ENCODE results near the gene TRIB2. TPM values are rescaled to one million over a fixed set of nuclear protein-coding genes. Genes with fewer than 3 reads are reported as not detected.
A peak's percentile ranks its signal among the peaks of the same experiment; 100 is the strongest.

The TRIB2 gene
- total RNA-seq, 1 donor from 2014 or later = 141 TPM

GRCh38 chr2:12750166-12750905 lies 33.6 kb downstream of the TRIB2 start:
- DNase-seq = no peak

- peak; percentile 23 for DNase-seq
Observed at GRCh38 chr2:12754643-12755042, 37.9 kb downstream of the TRIB2 start.

DNA sequence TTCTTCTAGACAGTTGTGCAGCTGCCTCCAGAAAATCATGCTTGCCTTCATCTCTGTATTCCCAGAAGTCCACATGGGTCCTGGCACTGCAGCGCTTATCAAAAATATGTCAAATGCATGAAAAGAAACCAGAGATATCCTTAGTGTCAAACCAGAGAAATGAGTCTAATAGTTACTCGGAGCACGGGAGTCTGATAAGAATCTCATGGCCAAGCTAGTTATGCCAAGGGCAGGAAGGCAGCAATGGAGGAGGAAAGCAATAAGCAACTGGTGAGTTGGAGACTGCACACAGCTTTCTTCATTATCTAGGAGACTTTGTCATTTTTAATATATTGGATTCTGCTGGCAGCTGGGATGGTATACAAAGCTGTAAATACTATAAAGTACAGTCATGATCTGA lies 38.6 kb downstream of the TRIB2 start:
- DNase-seq = no peak

DNA sequence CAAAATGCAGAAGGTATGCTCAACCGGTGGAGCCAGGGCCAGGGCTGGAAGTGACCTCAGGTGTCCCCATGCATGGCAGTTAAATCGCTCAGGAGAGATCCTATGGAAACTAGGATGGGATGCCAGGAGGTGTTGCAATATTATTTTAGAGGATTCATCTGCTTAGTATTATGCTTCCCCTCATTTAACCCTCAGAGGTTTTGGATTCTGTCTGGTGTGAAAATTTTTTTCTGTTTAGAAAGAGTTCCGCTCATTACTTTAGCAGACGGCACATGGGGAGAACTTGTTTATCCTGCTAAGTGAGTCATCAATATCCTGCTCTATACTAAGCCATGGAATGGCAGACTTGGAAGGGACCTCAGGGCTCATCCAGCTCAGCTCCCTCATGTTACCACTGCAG lies 42.5 kb downstream of the TRIB2 start:
- peak; percentile 81 for DNase-seq

DNA sequence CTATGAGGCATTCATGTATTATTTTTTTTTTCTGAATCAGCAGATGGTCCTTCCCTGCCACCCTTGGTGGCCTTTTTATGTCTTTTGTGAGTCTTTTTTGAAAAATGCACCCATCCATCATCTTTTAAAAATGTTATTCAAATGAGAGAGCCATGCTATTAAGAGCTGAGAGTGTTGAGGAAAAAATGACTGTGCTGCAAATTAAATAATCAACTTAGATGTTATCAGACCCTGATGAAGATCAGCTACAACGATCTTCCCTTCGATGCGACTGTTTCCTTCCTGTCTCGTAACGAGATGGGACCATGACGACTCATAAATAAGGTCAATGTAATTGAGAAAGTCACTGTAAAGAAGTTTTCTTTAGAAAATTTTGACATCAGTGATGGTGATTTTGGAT lies 44.4 kb downstream of the TRIB2 start:
- no peak for DNase-seq

- DNase-seq = no peak
Observed at GRCh38 chr2:12762337-12762736, 45.6 kb downstream of the TRIB2 start.

DNA sequence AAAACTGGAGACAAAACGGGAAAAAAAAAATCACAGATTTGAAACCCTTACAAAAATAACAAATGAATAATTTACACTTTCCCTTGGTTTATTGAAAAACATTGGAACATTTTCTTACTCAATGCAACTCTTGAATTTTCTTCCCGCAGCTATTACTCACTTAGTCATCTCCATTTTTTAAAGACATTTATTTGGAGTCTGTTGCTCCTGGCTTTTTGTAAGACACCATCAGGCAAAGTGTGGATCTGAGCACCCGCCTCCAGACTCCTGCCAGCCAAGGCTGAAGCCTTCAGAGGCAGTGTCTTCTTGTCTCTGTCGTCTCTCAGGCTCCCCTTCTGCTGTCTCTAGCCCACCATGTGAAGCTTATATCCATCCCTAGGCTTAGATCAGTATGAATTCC lies 46.2 kb downstream of the TRIB2 start:
- DNase-seq = no peak

GRCh38 chr2:12763486-12763885 lies 46.8 kb downstream of the TRIB2 start:
- peak; percentile 10 for DNase-seq

- peak; percentile 93 for DNase-seq
Observed at GRCh38 chr2:12764075-12764730, 47.5 kb downstream of the TRIB2 start.

GRCh38 chr2:12764849-12765605 lies 48.3 kb downstream of the TRIB2 start:
- no peak for DNase-seq

DNA sequence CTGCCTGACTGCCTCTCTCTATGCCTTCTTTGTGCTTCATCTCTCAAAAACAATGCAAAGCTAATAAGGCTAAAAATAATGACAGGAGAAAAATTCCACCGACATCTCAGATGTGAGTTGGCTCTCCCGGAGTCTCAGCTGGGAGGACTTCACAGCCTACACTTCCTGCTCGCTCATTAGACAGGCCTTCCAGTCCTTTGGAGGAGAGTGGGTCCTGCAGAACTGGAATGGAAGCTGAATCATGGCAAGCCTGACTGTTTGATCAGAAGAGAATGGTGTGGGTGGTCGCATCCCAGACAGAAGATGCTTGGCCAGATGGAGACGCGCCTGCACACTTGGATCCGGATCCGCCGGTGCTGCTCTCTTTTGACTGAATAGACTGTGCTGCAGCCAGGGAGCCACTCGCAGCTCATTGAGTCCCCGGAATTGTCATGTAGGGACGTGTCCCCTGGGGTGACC lies 49.7 kb downstream of the TRIB2 start:
- peak; percentile 36 for DNase-seq

- no peak for DNase-seq
Observed at GRCh38 chr2:12767541-12767940, 50.8 kb downstream of the TRIB2 start.

GRCh38 chr2:12767996-12768624 lies 51.4 kb downstream of the TRIB2 start:
- DNase-seq = no peak

DNA sequence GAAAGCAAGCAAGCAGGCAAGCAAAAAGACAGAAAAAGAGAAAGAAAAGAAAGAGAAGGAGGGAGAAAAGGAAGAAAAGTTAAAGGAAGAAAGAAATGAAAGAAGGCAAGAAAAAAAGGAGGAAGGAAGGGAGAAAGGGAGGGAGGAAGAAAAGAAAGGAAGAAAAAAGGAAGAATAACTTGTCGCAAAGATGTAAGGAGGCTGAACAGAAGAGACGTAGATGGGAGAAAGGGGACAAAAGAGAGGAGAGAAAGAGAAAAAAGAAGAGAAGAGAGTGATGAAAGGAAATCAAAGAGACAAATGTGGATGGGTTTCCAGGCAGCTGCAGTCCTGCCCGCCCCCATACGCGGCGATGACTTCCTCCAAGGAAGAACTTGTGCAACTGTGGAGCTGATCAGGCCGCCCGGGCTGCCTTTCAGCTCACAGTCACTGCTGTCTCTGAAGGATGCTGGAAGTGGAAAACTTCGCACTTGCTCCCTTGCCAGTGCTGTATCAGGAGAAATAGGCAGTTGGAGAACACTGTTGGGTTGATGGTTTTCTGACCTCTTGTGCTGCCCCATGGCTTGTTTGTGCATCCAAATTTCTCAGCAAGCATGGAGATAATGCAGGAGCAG lies 52.9 kb downstream of the TRIB2 start:
- peak; percentile 23 for DNase-seq

DNA sequence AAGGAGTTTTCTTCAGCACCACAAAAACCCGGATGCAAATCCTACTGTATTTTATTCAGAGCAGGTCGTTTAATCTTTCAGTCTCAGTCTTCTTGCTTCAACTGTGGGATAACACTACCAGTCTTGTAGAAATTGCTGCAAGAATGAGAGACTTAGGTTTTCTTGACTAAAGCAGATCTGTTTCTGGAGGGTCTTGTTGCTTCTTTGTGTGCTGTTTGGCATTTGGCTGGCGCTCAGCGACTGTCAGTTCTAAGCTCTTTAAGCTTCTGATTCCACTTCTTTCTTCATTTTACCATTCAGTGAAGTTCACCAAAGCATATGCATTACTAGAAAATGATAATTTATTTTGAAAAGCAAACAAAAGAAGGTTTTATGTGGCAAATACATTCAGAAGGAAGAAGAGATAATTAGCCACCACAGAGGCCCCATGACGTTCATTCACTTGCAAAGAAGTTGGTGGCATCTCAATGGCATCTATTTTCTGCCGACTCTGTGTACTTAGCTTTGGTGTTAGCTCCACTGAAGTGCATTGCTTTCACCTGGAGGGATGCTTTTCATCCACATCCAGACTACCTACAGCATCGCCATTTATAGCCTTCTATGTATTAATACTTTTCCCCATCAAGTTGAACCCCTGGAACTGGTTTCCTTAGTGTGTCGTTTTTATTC lies 53.7 kb downstream of the TRIB2 start:
- no peak for DNase-seq

- DNase-seq = no peak
Observed at GRCh38 chr2:12771154-12771553, 54.4 kb downstream of the TRIB2 start.

DNA sequence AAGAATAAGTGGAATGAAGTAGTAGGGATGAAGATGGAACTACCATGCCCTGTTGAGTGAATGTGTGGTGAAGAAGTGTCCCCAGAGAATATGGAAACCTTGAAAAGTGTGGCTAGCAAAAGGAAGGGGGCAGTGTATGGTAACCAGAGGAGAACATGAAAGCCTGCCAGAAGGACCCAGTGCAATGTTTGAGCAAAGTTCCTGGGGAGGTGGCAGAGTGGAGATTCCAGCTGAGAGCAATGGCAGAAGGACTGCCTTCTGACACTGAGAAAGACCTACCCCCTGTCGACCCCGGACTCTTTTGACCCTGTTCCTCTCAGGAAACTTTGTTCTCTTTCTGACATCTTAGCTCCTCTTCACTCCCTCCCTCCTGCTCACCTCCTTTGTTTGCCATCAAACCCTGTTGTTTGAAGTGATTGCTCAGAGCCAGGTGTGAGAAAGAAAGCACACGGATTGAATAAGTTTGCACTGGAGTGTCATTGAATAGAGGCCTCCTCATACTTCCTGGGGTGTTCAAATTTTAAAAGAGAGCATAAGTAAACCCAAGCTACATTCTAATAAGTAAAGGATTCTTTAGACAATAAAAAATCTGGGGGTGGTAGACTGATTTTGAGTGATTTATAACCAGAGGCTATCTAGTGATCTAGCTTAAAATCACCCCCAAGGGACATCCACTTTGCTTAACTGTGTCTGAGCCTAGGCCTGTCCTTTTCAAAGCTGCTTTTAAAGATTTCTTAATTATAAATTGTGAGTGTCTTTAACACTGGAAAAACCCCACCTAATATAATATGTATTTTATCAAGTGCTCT lies 57.1 kb downstream of the TRIB2 start:
- DNase-seq = no peak

DNA sequence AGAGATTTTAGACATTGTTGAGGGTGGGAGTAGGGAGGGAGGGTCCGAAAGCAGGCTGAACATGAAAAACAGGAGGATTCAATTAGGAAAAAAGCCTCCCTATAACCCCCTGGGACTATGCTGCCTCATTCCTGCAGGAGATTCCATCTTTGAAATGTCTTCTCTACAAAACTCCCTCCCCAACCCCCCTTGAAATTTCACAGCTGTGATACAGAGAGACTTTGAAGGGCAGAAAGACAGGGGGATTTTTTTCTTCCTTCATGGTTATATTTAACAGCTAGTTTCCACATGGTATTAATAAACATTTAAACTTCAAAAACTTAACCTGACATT lies 57.6 kb downstream of the TRIB2 start:
- no peak for DNase-seq

GRCh38 chr2:12776521-12776961 lies 59.8 kb downstream of the TRIB2 start:
- no peak for DNase-seq

- DNase-seq = no peak
Observed at GRCh38 chr2:12778369-12778768, 61.6 kb downstream of the TRIB2 start.
